WTC11 (cell line): ENCODE results near the gene EBF3. TPM values are rescaled to one million over a fixed set of nuclear protein-coding genes. Genes with fewer than 3 reads are reported as not detected.

ENCODE experiments used
- ATAC-seq: fragments of 200-7000 bp; cut with Tn5 transposase; 2 replicates; pipeline ENCODE4 v1.10.0; 2021; ENCODE audit warnings: mild to moderate bottlenecking, moderate library complexity
- CTCF ChIA-PET: fragments of 300-600 bp; sonication (Branson Sonifier 250); formaldehyde crosslinking; loops from one replicate; lab custom pipeline; 2021; ENCODE audit warnings: antibody characterized with exemption; lab: Charles Lee
- POLR2A ChIA-PET: fragments of 350-600 bp; sonication (Branson Sonifier 250); formaldehyde crosslinking; loops from one replicate; lab custom pipeline; 2021; ENCODE audit warnings: antibody characterized with exemption; lab: Charles Lee
- DNase-seq: peaks from one replicate; pipeline ENCODE4 v3.0.0; 2021; ENCODE audit warnings: low spot score
- H3K27ac Mint-ChIP-seq: 2 replicates; pipeline ENCODE4 v1.8.0; 2021; ENCODE audit warnings: mixed read lengths
- H3K27me3 Mint-ChIP-seq: 2 replicates; pipeline ENCODE4 v1.8.0; 2021; ENCODE audit warnings: low read depth, mild to moderate bottlenecking, moderate library complexity, mixed read lengths
- H3K36me3 Mint-ChIP-seq: 2 replicates; pipeline ENCODE4 v1.8.0; 2021; ENCODE audit warnings: mixed read lengths
- H3K4me1 Mint-ChIP-seq: 2 replicates; pipeline ENCODE4 v1.8.0; 2022; ENCODE audit warnings: mixed read lengths
- H3K4me3 Mint-ChIP-seq: 2 replicates; pipeline ENCODE4 v1.8.0; 2021; ENCODE audit warnings: mild to moderate bottlenecking, moderate library complexity, mixed read lengths
- H3K9me3 Mint-ChIP-seq: 2 replicates; pipeline ENCODE4 v1.8.0; 2021; ENCODE audit warnings: mixed read lengths
- CDX4 ChIP-seq: fragments of 250-450 bp; sonication (Bioruptor Pico); IDR thresholded peaks from 2 replicates; pipeline ENCODE4 v1.9.0; 2021; ENCODE audit warnings: moderate library complexity, mild to moderate bottlenecking, inconsistent platforms, borderline replicate concordance
- CREB1 ChIP-seq: sonication (generic); formaldehyde crosslinking; IDR thresholded peaks from 2 replicates; pipeline ENCODE4 v1.8.0; 2023; ENCODE audit warnings: mild to moderate bottlenecking, missing genetic modification reagents
- CREM ChIP-seq: sonication (generic); formaldehyde crosslinking; IDR thresholded peaks from 2 replicates; pipeline ENCODE4 v1.8.1; 2022; ENCODE audit warnings: mild to moderate bottlenecking, missing genetic modification reagents, moderate library complexity
- E2F1 ChIP-seq: sonication (generic); formaldehyde crosslinking; IDR thresholded peaks from 2 replicates; pipeline ENCODE4 v1.8.0; 2022; ENCODE audit warnings: mild to moderate bottlenecking, missing genetic modification reagents
- E2F4 ChIP-seq: sonication (generic); formaldehyde crosslinking; IDR thresholded peaks from 2 replicates; pipeline ENCODE4 v1.8.1; 2022; ENCODE audit warnings: low read depth, mild to moderate bottlenecking, moderate library complexity, missing genetic modification reagents, borderline replicate concordance
- EMX1 ChIP-seq: fragments of 250-450 bp; sonication (Bioruptor Pico); IDR thresholded peaks from 2 replicates; pipeline ENCODE4 v1.8.0; 2021; ENCODE audit warnings: mild to moderate bottlenecking
- ERG ChIP-seq: fragments of 250-450 bp; sonication (Bioruptor Pico); IDR thresholded peaks from 2 replicates; pipeline ENCODE4 v1.8.0; 2021; ENCODE audit warnings: mild to moderate bottlenecking
- ETV6 ChIP-seq: sonication (generic); formaldehyde crosslinking; IDR thresholded peaks from 2 replicates; pipeline ENCODE4 v1.8.1; 2022; ENCODE audit warnings: mild to moderate bottlenecking, missing genetic modification reagents
- FOXP1 ChIP-seq: sonication (generic); formaldehyde crosslinking; IDR thresholded peaks from 2 replicates; pipeline ENCODE4 v1.8.0; 2022; ENCODE audit warnings: missing genetic modification reagents, mild to moderate bottlenecking, moderate library complexity, borderline replicate concordance
- HMGXB4 ChIP-seq: sonication (generic); formaldehyde crosslinking; IDR thresholded peaks from 2 replicates; pipeline ENCODE4 v1.8.1; 2023; ENCODE audit warnings: mild to moderate bottlenecking, moderate library complexity, missing genetic modification reagents
- IRF1 ChIP-seq: sonication (generic); formaldehyde crosslinking; IDR thresholded peaks from 2 replicates; pipeline ENCODE4 v1.8.0; 2023; ENCODE audit warnings: missing genetic modification reagents
- MXD4 ChIP-seq: fragments of 250-450 bp; sonication (Bioruptor Pico); IDR thresholded peaks from 2 replicates; pipeline ENCODE4 v1.8.0; 2021; ENCODE audit warnings: mild to moderate bottlenecking, moderate library complexity, borderline replicate concordance
- RELA ChIP-seq: sonication (generic); formaldehyde crosslinking; IDR thresholded peaks from 2 replicates; pipeline ENCODE4 v1.8.1; 2022; ENCODE audit warnings: missing genetic modification reagents, mild to moderate bottlenecking, borderline replicate concordance
- RORB ChIP-seq: fragments of 250-450 bp; sonication (Bioruptor Pico); IDR thresholded peaks from 2 replicates; pipeline ENCODE4 v1.9.0; 2021; ENCODE audit warnings: mild to moderate bottlenecking
- SP1 ChIP-seq: sonication (generic); formaldehyde crosslinking; conservative IDR thresholded peaks from 2 replicates; pipeline ENCODE4 v1.8.1; 2022; ENCODE audit warnings: missing genetic modification reagents
- TEAD4 ChIP-seq: sonication (generic); formaldehyde crosslinking; IDR thresholded peaks from 2 replicates; pipeline ENCODE4 v1.8.0; 2022; ENCODE audit warnings: mild to moderate bottlenecking, missing genetic modification reagents
- ZNF263 ChIP-seq: sonication (generic); formaldehyde crosslinking; IDR thresholded peaks from 2 replicates; pipeline ENCODE4 v1.8.1; 2022; ENCODE audit warnings: low read depth, mild to moderate bottlenecking, moderate library complexity, missing genetic modification reagents
- ZNF281 ChIP-seq: sonication (generic); formaldehyde crosslinking; IDR thresholded peaks from 2 replicates; pipeline ENCODE4 v1.8.0; 2023; ENCODE audit warnings: mild to moderate bottlenecking, missing genetic modification reagents
- ZNF416 ChIP-seq: fragments of 250-450 bp; sonication (Bioruptor Pico); IDR thresholded peaks from 2 replicates; pipeline ENCODE4 v1.9.0; 2021; ENCODE audit warnings: mild to moderate bottlenecking, inconsistent platforms
- ZNF423 ChIP-seq: fragments of 250-450 bp; sonication (Bioruptor Pico); IDR thresholded peaks from 2 replicates; pipeline ENCODE4 v2.1.2; 2022; ENCODE audit warnings: mild to moderate bottlenecking, moderate library complexity
- total RNA-seq: library from RNA; stranded (reverse); gene quantifications from 3 replicates; pipeline ENCODE4 v1.2.3, GENCODE V29; 2021

The EBF3 gene
- total RNA-seq, 1 experiment from 2014 or later: 1.2 TPM

- no peak for ATAC-seq
- H3K4me3 Mint-ChIP-seq: no peak overlapping the region
- DNase-seq: no peak
- H3K36me3 Mint-ChIP-seq: peaks cover 3% of the 10 kb centered on the region; the same call in 1 of the 2 replicates
- CTCF ChIA-PET: interaction anchor here (0.7 kb wide), 1 partner anchor 259 kb away, joined by 3 read pairs; no protein-coding TSS in a partner anchor
- no peaks in the 10 kb centered on the region for H3K4me1 Mint-ChIP-seq
- POLR2A ChIA-PET: no interaction called here
- no peaks in the 10 kb centered on the region for H3K27me3 Mint-ChIP-seq
- H3K9me3 Mint-ChIP-seq: peaks cover 14% of the 10 kb centered on the region
- H3K27ac Mint-ChIP-seq: no peak overlapping the region
- TF ChIP-seq RORB (CRISPR knock-in tag): no peak
- TF ChIP-seq ETV6: no peak
- TF ChIP-seq CREB1 (CRISPR knock-in tag): no peak
- TF ChIP-seq HMGXB4 (CRISPR knock-in tag): no peak
- no peak for TF ChIP-seq ZNF281 (CRISPR knock-in tag)
- TF ChIP-seq ZNF263: no peak
- no peak for TF ChIP-seq RELA (CRISPR knock-in tag)
- TF ChIP-seq CREM (CRISPR knock-in tag): no peak
- no peak for TF ChIP-seq MXD4 (CRISPR knock-in tag)
- TF ChIP-seq SP1 (CRISPR knock-in tag): no peak
- no peak for TF ChIP-seq E2F1
- TF ChIP-seq FOXP1 (CRISPR knock-in tag): no peak
- no peak for TF ChIP-seq IRF1 (CRISPR knock-in tag)
- no peak for TF ChIP-seq EMX1 (CRISPR knock-in tag)
- no peak for TF ChIP-seq TEAD4
- no peak for TF ChIP-seq CDX4 (CRISPR knock-in tag)
- TF ChIP-seq ERG (CRISPR knock-in tag): no peak
- no peak for TF ChIP-seq ZNF423 (CRISPR knock-in tag)
- TF ChIP-seq ZNF416 (CRISPR knock-in tag): no peak
- no peak for TF ChIP-seq E2F4
Measured at GRCh38 chr10:129786216-129786615, 177.9 kb downstream of the EBF3 start.
